Measurements from ENCODE around the gene PTCHD1. TPM values are rescaled to one million over a fixed set of nuclear protein-coding genes. Genes with fewer than 3 reads are reported as not detected.

The PTCHD1 gene
- total and polyA plus RNA-seq, 10 of the 15 experiments (the other 5 are each of a cell fraction or from before 2014, with no cell fraction given) = not detected

DNA sequence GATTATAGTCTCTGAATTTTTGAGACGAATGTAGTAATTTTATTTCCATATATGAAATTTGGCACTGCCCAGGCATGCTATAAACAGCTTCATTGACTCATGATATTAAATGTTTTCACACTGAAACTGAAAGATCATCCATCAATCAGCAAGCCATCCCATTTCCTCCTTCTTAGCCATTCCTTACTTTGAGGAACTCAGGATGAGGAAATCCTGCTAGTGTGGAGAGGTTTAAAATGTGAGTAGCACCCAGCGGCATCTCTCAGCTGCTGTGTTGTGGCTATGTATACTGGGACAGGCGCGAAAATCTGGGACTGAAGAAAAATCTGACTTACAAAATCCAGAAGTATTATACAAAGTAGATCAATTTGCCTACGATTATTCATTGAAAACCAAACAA lies 52.1 kb downstream of the PTCHD1 start:
- H3K27ac ChIP-seq (ENCODE audit: control insufficient read depth, insufficient read depth) = no peak overlapping the region
- no TSS peak for BruUV-seq (replicated peaks)
- no peaks in the 10 kb centered on the region for H3K4me1 ChIP-seq (ENCODE audit: control insufficient read depth, insufficient read depth, low read length)
- ATAC-seq (no peak), FAIRE-seq (no peak), DNase-seq (ENCODE audit: low read depth, low spot score) (no peak)
- TF ChIP-seq ZSCAN29 (IDR thresholded peaks at IDR 0.05) (no peak), NFIC (IDR thresholded peaks at IDR 0.05; ENCODE audit: low read depth, low read length) (no peak), JUND (IDR thresholded peaks at IDR 0.05; ENCODE audit: low read depth, low read length) (no peak), POLR2AphosphoS5 (IDR thresholded peaks at IDR 0.05; ENCODE audit: low read length) (no peak), SPI1 (IDR thresholded peaks at IDR 0.05; ENCODE audit: borderline replicate concordance, insufficient read depth, low read depth, low read length) (no peak), NR2C1 (IDR thresholded peaks at IDR 0.05) (no peak), PKNOX1 (IDR thresholded peaks at IDR 0.05) (no peak), CREB1 (IDR thresholded peaks at IDR 0.05; ENCODE audit: low read depth) (no peak), EP300 (IDR thresholded peaks at IDR 0.05; ENCODE audit: borderline replicate concordance in 1 of 2, control insufficient read depth in 1 of 2, low read depth in 2 of 2, low read length in 2 of 2) (no peak), RAD21 (IDR thresholded peaks at IDR 0.05; ENCODE audit: insufficient read depth, low read depth, low read length) (no peak), SP1 (IDR thresholded peaks at IDR 0.05; ENCODE audit: low read depth, low read length) (no peak), CHD2 (IDR thresholded peaks at IDR 0.05; ENCODE audit: borderline replicate concordance, low read depth, low read length) (no peak), SMC3 (IDR thresholded peaks at IDR 0.05; ENCODE audit: borderline replicate concordance, low read length) (no peak), EZH2 (IDR thresholded peaks at IDR 0.05; ENCODE audit: borderline replicate concordance, control insufficient read depth, low read depth, low read length) (no peak)
- no peak overlapping the region for H3K9ac ChIP-seq (ENCODE audit: control insufficient read depth, insufficient read depth, low read length)
- H4K20me1 ChIP-seq (ENCODE audit: control insufficient read depth, insufficient read depth) = no peaks in the 10 kb centered on the region
- no peaks in the 10 kb centered on the region for H3K79me2 ChIP-seq (ENCODE audit: control insufficient read depth, insufficient read depth, low read length)
- intact Hi-C loops (cut with micrococcal nuclease; ENCODE audit: unreplicated experiment) (no loop called here), in situ Hi-C loops (cut with MboI) (no loop called here)
- no peaks in the 10 kb centered on the region for H3K9me3 ChIP-seq (replicated peaks; ENCODE audit: control insufficient read depth, insufficient read depth, low read length)
- WGBS (ENCODE audit: insufficient coverage, insufficient replicate concordance, low lambda C conversion rate, missing lambda C conversion rate) = 20% methylated on average over 5 of the region's 5 CpGs
- ChIA-PET RAD21 (ENCODE audit: unreplicated experiment) (interaction anchor here (0.6 kb wide), 1 partner anchor 246 kb away, joined by 3 read pairs; no protein-coding TSS in a partner anchor), POLR2A (no interaction called here), CTCF (no interaction called here), SMC1A (ENCODE audit: uncharacterized antibody, unreplicated experiment) (interaction anchor here (1.1 kb wide), 1 partner anchor 16 kb away, joined by 3 read pairs; no protein-coding TSS in a partner anchor)
- H3K4me2 ChIP-seq (ENCODE audit: control insufficient read depth, insufficient read depth) = no peak overlapping the region
- H3K4me3 ChIP-seq = no peak overlapping the region
- H3K27me3 ChIP-seq (replicated peaks in 1 of 2; ENCODE audit: control insufficient read depth in 2 of 2, insufficient read depth in 2 of 2, low read length in 1 of 2) = no peaks in the 10 kb centered on the region; a peak in 1 of 4 replicates
- no peak overlapping the region for H2AFZ ChIP-seq (ENCODE audit: control insufficient read depth, low read depth, low read length)
- H3K36me3 ChIP-seq (ENCODE audit: control insufficient read depth in 2 of 2, insufficient read depth in 2 of 2, low read length in 1 of 2) = no peaks in the 10 kb centered on the region

All from GM12878 (cell line).